Measurements from ENCODE around the gene TOM1. TPM values are rescaled to one million over a fixed set of nuclear protein-coding genes. Genes with fewer than 3 reads are reported as not detected.

The TOM1 gene
- total RNA-seq, 1 experiment from 2014 or later: 22.3 TPM

GRCh38 chr22:35348703-35349102, 49.0 kb downstream of the TOM1 start:
- Histone ChIP-seq H3K23me2 (ENCODE audit: insufficient read length, low read depth, low read length, poor library complexity, severe bottlenecking) (peaks cover 7% of the 10 kb centered on the region), H3K23ac (ENCODE audit: insufficient read length, low read depth, low read length) (no peak overlapping the region), H2BK15ac (ENCODE audit: low read depth, low read length) (no peak overlapping the region), H2BK20ac (ENCODE audit: low read depth, low read length, poor library complexity, severe bottlenecking) (no peak overlapping the region), H3K4me2 (ENCODE audit: insufficient read depth, insufficient read length, low read length) (no peak overlapping the region), H3K79me2 (ENCODE audit: insufficient read depth, low read length) (no peaks in the 10 kb centered on the region), H3K18ac (ENCODE audit: insufficient read length, low read depth, low read length) (no peak overlapping the region), H3K27me3 (ENCODE audit: insufficient read depth, low read length) (no peaks in the 10 kb centered on the region), H2BK12ac (ENCODE audit: insufficient read length, low read depth, low read length) (no peak overlapping the region), H2BK5ac (ENCODE audit: insufficient read length, low read length) (no peak overlapping the region), H2AK5ac (ENCODE audit: insufficient read length, low read length) (no peak overlapping the region), H2BK120ac (ENCODE audit: low read depth, low read length, poor library complexity, severe bottlenecking) (no peak overlapping the region), H4K8ac (replicated peaks; ENCODE audit: insufficient read length, low read depth, low read length) (no peak overlapping the region), H3K9ac (ENCODE audit: extremely low read depth, insufficient read length, low read length) (no peak overlapping the region), H3K14ac (ENCODE audit: insufficient read depth, low read length) (no peak overlapping the region), H4K5ac (ENCODE audit: insufficient read length, low read depth, low read length) (no peak overlapping the region), H3K79me1 (ENCODE audit: insufficient read depth, low read depth, low read length, poor library complexity, severe bottlenecking) (no peaks in the 10 kb centered on the region), H3K56ac (ENCODE audit: insufficient read length, low read depth, low read length) (no peak overlapping the region), H2AFZ (ENCODE audit: low read length) (no peak overlapping the region), H3K4ac (ENCODE audit: low read depth, low read length) (no peak overlapping the region), H3T11ph (ENCODE audit: low read length) (no peak overlapping the region), H4K91ac (ENCODE audit: insufficient read length, low read depth, low read length) (no peak overlapping the region), H3K4me1 (ENCODE audit: insufficient read depth, low read length) (no peaks in the 10 kb centered on the region; the same call in 1 of the 2 replicates), H3K27ac (ENCODE audit: insufficient read length, low read depth, low read length) (no peak overlapping the region), H3K9me3 (ENCODE audit: control insufficient read depth, low read depth, low read length) (no peaks in the 10 kb centered on the region), H4K20me1 (ENCODE audit: control insufficient read depth, insufficient read depth, insufficient read length) (no peaks in the 10 kb centered on the region)
- no peak for TF ChIP-seq CTCF (conservative IDR thresholded peaks at IDR 0.05)
- peaks cover 18 to 27% of the 10 kb centered on the region in 2 experiments for H3K4me1 Mint-ChIP-seq
- peaks cover 12% of the 10 kb centered on the region for H3K27me3 Mint-ChIP-seq (ENCODE audit: low read depth)
- no CpG with 5 or more reads among the region's 5 CpGs for WGBS (ENCODE audit: extremely low coverage, insufficient read length, low lambda C conversion rate)
- no peaks in the 10 kb centered on the region; a peak in 3 of 7 replicates for H3K36me3 Mint-ChIP-seq (ENCODE audit: insufficient read depth in 1 of 3, low read depth in 3 of 3)
- H3K4me3 Mint-ChIP-seq: no peak overlapping the region; a peak in 1 of 5 replicates
- no peaks in the 10 kb centered on the region for H3K9me3 Mint-ChIP-seq
- H3K27ac Mint-ChIP-seq: no peak overlapping the region; a peak in 1 of 7 replicates
- no peak for DNase-seq
